Smooth muscle cell (in vitro differentiated cells): Measurements from ENCODE around the gene SPACA9. TPM values are rescaled to one million over a fixed set of nuclear protein-coding genes. Genes with fewer than 3 reads are reported as not detected.

Experiments used
- DNase-seq: peaks from one replicate; lab custom pipeline; 2025; ENCODE audit not compliant: unreplicated experiment; lab: John Stamatoyannopoulos, UW
- H2AFZ ChIP-seq: fragments of 200-600 bp; sonication (generic); 2 replicates; pipeline ENCODE4 v1.6.0; 2016; ENCODE audit warnings: antibody characterized with exemption, low read depth, mild to moderate bottlenecking
- H3F3A ChIP-seq: fragments of 200-600 bp; sonication (generic); 2 replicates; pipeline ENCODE4 v1.6.0; 2017; ENCODE audit warnings: antibody characterized with exemption, low read depth
- H3K27ac ChIP-seq: fragments of 200-600 bp; sonication (generic); 2 replicates; pipeline ENCODE4 v1.5.1; 2016; ENCODE audit warnings: low read depth, mild to moderate bottlenecking
- H3K27me3 ChIP-seq: fragments of 200-600 bp; sonication (generic); 2 replicates; pipeline ENCODE4 v1.6.1; 2016; ENCODE audit warnings: low read depth, mild to moderate bottlenecking
- H3K36me3 ChIP-seq: fragments of 200-600 bp; sonication (generic); 2 replicates; pipeline ENCODE4 v1.5.1; 2016; ENCODE audit warnings: low read depth
- H3K4me1 ChIP-seq: fragments of 200-600 bp; sonication (generic); 2 replicates; pipeline ENCODE4 v1.5.1; 2016; ENCODE audit warnings: low read depth
- H3K4me2 ChIP-seq: fragments of 200-600 bp; sonication (generic); 2 replicates; pipeline ENCODE4 v1.6.0; 2016; ENCODE audit warnings: mild to moderate bottlenecking
- H3K4me3 ChIP-seq: fragments of 200-600 bp; sonication (generic); 2 replicates; pipeline ENCODE4 v1.5.1; 2016; ENCODE audit warnings: mild to moderate bottlenecking
- H3K79me2 ChIP-seq: fragments of 200-600 bp; sonication (generic); 2 replicates; pipeline ENCODE4 v1.6.0; 2016; ENCODE audit warnings: low read depth, mild to moderate bottlenecking
- H3K9ac ChIP-seq: fragments of 200-600 bp; sonication (generic); 2 replicates; pipeline ENCODE4 v1.6.0; 2016; ENCODE audit warnings: low read depth
- H3K9me3 ChIP-seq: fragments of 200-600 bp; sonication (generic); replicated peaks from 2 replicates; pipeline ENCODE4 v1.5.1; 2016; ENCODE audit warnings: low read depth
- H4K20me1 ChIP-seq: fragments of 200-600 bp; sonication (generic); 2 replicates; pipeline ENCODE4 v1.6.0; 2016; ENCODE audit warnings: low read depth
- CTCF ChIP-seq: fragments of 200-600 bp; sonication (generic); IDR thresholded peaks from 2 replicates; pipeline ENCODE4 v1.5.1; 2017; ENCODE audit warnings: borderline replicate concordance, mild to moderate bottlenecking, antibody characterized with exemption; ENCODE audit not compliant: insufficient read depth, poor library complexity, severe bottlenecking
- WGBS: methylation state at CpG from one replicate; pipeline ENCODE4 v1.1.7; 2016; ENCODE audit warnings: low lambda C conversion rate; 5-methylcytosine and 5-hydroxymethylcytosine counted together
- polyA plus RNA-seq: library from polyadenylated mRNA; unstranded; fragments of >200 nt; fragmentation: Nextera tagmentation; extraction: Ambion mirVana; gene quantifications from 2 replicates; pipeline ENCODE4 v1.2.1, GENCODE V29; 2016
- total RNA-seq: library from RNA; depleted of rRNA; stranded (reverse); fragments of >200 nt; gene quantifications from 2 replicates; pipeline ENCODE4 v1.2.3, GENCODE V29; 2014

SPACA9 gene
- total and polyA plus RNA-seq, 2 experiments from 2014 or later, result 0.99 to 8.9 TPM

GRCh38 chr9:132849185-132849706 lies 29.5 kb upstream of the SPACA9 start:
- WGBS, result 46% methylated on average over 12 of the region's 12 CpGs
- Histone ChIP-seq H3K27me3 (no peaks in the 10 kb centered on the region), H3K4me2 (no peak overlapping the region), H3K9me3 (no peaks in the 10 kb centered on the region), H3K79me2 (no peaks in the 10 kb centered on the region), H3K27ac (no peak overlapping the region), H3K4me3 (no peak overlapping the region), H4K20me1 (no peaks in the 10 kb centered on the region), H3K36me3 (no peaks in the 10 kb centered on the region), H3F3A (no peaks in the 10 kb centered on the region), H2AFZ (no peak overlapping the region), H3K9ac (no peak overlapping the region), H3K4me1 (no peaks in the 10 kb centered on the region)
- no peak for TF ChIP-seq CTCF
- no peak for DNase-seq

DNA sequence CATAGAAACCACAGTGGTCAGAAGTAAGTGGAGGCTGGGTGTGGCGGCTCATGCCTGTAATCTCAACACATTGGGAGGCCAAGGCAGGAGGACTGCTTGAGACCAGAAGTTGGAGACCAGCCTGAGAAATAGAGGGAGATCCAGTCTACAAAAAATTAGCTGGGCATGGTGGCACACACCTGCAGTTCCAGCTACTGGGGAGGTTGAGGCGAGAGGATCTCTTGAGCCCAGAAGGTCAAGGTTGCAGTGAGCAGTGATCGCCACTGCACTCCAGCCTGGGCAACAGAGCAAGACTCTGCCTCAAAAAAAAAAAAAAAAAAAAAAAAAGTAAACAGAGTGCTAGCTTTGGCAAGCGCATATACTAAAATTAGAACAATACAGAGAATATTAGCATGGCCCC lies 25.2 kb upstream of the SPACA9 start:
- no peaks in the 10 kb centered on the region for H3K36me3 ChIP-seq
- no peak overlapping the region for H3K4me3 ChIP-seq
- H3K9me3 ChIP-seq, result no peaks in the 10 kb centered on the region
- 95% methylated on average over 4 of the region's 4 CpGs for WGBS
- H4K20me1 ChIP-seq, result no peaks in the 10 kb centered on the region
- H3K79me2 ChIP-seq, result no peaks in the 10 kb centered on the region
- H3K9ac ChIP-seq, result no peak overlapping the region
- no peaks in the 10 kb centered on the region for H3F3A ChIP-seq
- H2AFZ ChIP-seq, result no peak overlapping the region
- H3K27ac ChIP-seq, result no peak overlapping the region
- H3K4me2 ChIP-seq, result no peak overlapping the region
- no peaks in the 10 kb centered on the region for H3K27me3 ChIP-seq
- no peak for DNase-seq
- no peak for TF ChIP-seq CTCF
- peaks cover 11% of the 10 kb centered on the region for H3K4me1 ChIP-seq

DNA sequence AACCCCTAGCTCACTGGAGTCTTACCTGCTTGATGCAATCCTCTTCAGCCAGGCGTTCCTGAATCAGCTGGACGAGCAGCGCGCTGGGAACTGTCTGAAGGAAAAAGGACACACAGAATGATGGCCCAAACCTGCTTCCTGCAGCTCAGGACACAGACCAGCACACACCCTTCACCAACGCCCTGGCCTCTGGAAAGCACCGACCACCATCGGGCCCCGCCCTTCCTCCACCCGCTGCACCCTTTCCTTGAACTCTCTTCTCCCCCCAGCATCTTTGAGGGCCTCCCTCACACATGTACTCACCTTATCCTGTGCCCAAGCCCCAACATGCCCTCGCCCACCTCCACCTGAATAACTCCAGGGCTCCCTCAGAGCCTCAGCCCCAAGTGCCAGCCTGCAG lies 23.9 kb upstream of the SPACA9 start:
- Histone ChIP-seq H3K4me1 (peaks cover 11% of the 10 kb centered on the region), H3K27me3 (no peaks in the 10 kb centered on the region), H3K9me3 (no peaks in the 10 kb centered on the region), H3K27ac (no peak overlapping the region), H2AFZ (no peak overlapping the region), H3K79me2 (no peaks in the 10 kb centered on the region), H4K20me1 (no peaks in the 10 kb centered on the region), H3K4me3 (no peak overlapping the region), H3F3A (no peaks in the 10 kb centered on the region), H3K9ac (no peak overlapping the region), H3K4me2 (no peak overlapping the region), H3K36me3 (no peaks in the 10 kb centered on the region)
- 94% methylated on average over 10 of the region's 10 CpGs for WGBS
- DNase-seq, result no peak
- no peak for TF ChIP-seq CTCF

DNA sequence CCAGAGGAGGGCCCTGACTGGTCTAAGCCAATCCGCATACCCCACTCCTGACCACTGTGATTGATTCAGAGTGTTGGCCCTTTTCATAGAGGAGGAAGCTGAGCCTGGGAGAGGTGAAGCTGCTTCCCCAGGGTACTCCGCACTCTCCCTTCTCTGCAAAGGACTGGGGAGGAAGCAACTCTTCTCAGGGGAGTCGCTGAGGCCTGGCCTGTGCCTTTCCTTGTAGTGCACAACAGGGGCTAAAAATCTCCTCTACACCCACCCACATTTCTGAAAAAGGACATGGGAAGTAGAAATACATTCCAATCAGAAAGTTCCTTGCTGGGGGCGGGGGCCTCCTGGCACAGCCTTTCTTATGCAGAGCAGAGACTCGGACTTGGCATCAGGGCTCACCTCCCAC lies 22.8 kb upstream of the SPACA9 start:
- peaks cover 11% of the 10 kb centered on the region for H3K4me1 ChIP-seq
- no peaks in the 10 kb centered on the region for H4K20me1 ChIP-seq
- no peaks in the 10 kb centered on the region for H3K27me3 ChIP-seq
- no peaks in the 10 kb centered on the region for H3K79me2 ChIP-seq
- TF ChIP-seq CTCF, result no peak
- H3F3A ChIP-seq, result no peaks in the 10 kb centered on the region
- H3K27ac ChIP-seq, result no peak overlapping the region
- DNase-seq, result no peak
- no peaks in the 10 kb centered on the region for H3K36me3 ChIP-seq
- no peaks in the 10 kb centered on the region for H3K9me3 ChIP-seq
- 75% methylated on average over 5 of the region's 5 CpGs for WGBS
- H3K4me3 ChIP-seq, result no peak overlapping the region
- H2AFZ ChIP-seq, result no peak overlapping the region
- H3K4me2 ChIP-seq, result no peak overlapping the region
- H3K9ac ChIP-seq, result no peak overlapping the region
